NCI-H524 (cell line): ENCODE results near the gene YWHAH.
"Not testable (repeated sequence)": the region's sequence is repeated elsewhere in the genome, so short reads cannot be mapped to it uniquely, and the experiment has no call there.

Experiments
- DNase-seq, 2 experiments: peaks; one replicate each; lab custom pipeline; 2025; lab: John Stamatoyannopoulos, UW

Gene YWHAH

GRCh38 chr22:31981976-31982375 is 37.6 kb downstream of the YWHAH start:
- DNase-seq: not testable (repeated sequence)

DNA sequence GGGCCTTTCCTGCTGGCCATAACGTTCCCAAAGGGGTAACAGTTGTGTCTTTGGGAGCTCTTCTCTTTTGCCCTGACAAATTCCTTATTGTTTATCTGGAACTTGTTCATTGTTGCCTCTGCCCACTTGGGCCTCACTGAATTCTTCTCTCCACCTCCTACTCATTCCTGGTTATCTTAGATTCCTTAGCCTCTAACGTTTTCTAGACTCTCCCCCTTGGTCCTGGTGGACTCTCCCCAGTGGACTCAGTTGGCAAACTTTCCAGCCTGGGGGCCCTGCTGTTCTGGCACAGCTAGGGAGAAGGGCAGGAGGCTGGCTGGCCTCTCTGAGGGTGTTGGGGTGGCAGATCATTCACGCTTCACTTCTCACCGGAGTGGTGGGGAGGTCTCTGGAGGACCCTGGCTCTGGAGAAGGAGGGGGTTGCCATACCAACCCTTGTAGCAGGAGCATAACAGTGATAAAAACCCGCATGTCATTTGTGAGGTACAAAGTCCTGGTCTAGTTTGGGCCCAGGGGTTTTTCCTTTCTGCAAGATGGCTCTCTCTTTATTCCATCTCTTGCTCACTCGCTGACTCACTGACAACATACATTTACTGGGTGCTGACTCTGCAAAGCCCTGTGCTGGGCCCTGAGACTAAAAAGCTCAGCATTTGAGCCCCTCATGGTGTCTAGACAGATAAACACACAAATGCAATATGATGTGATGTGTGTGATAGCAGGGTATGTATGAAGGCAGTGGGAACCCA is 39.7 kb downstream of the YWHAH start:
- DNase-seq: no peak

- no peak for DNase-seq
These were observed 42.9 kb downstream of the YWHAH start for GRCh38 chr22:31987218-31987617.

- no peak for DNase-seq
These were observed 46.9 kb downstream of the YWHAH start for GRCh38 chr22:31991102-31991839.

GRCh38 chr22:31995046-31995445 is 50.7 kb downstream of the YWHAH start:
- no peak for DNase-seq

DNA sequence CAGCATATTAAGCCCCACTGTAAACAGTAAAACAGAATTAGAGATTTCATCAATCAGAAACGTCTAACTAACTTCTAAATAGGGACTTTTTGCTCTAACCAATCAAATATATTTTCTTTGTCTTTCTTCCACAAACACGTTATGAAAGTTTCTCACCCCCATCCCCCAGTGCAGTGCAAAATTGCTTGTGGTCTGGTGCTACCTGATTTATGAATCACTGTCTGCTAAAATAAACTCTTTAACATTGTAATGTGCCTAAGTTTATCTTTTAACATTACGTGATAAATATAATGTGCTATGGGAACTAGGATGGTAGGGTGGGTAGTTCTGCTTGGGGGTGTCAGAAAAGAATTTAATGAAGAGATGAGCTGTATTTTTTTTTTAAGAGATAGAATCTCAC is 51.5 kb downstream of the YWHAH start:
- no peak for DNase-seq

GRCh38 chr22:31998784-31999385 is 54.5 kb downstream of the YWHAH start:
- no peak for DNase-seq

GRCh38 chr22:32000181-32000580 is 55.8 kb downstream of the YWHAH start:
- no peak for DNase-seq

- DNase-seq: no peak
These were observed 61.1 kb downstream of the YWHAH start for GRCh38 chr22:32005453-32005852.
